ENCODE results near the gene PLCL2. TPM values are rescaled to one million over a fixed set of nuclear protein-coding genes. Genes with fewer than 3 reads are reported as not detected.

The PLCL2 gene
- total and polyA plus RNA-seq, 11 donors = 10.4 to 80.9 (median 53.0) TPM

GRCh38 chr3:16855497-16855896 lies 29.3 kb upstream of the PLCL2 start:
- Histone ChIP-seq H3K4me1 (peaks cover 0 to 6% (median 0%) of the 10 kb centered on the region in 12 donors), H3K27ac (no peak overlapping the region), H3K4me3 (no peak overlapping the region), H3K27me3 (no peaks in the 10 kb centered on the region), H3K9me3 (no peaks in the 10 kb centered on the region), H3K36me3 (no peaks in the 10 kb centered on the region)
- intact Hi-C loops (cut with DNase I) = no loop called here
- no peak for ATAC-seq
- WGBS, 4 donors = 77 to 86% (median 83%) methylated on average over 1 of the region's 1 CpG
- no peak for DNase-seq
- TF ChIP-seq POLR2A (IDR thresholded peaks at IDR 0.05) (no peak), CTCF (IDR thresholded peaks at IDR 0.05) (no peak)

GRCh38 chr3:16860234-16860633 lies 24.5 kb upstream of the PLCL2 start:
- DNase-seq = no peak
- 87 to 96% (median 93%) methylated on average over 3 of the region's 3 CpGs for WGBS, 4 donors
- Histone ChIP-seq H3K9me3 (peaks cover 0 to 6% (median 0%) of the 10 kb centered on the region in 12 donors), H3K36me3 (no peaks in the 10 kb centered on the region), H3K4me1 (no peaks in the 10 kb centered on the region), H3K27me3 (no peaks in the 10 kb centered on the region), H3K27ac (no peak overlapping the region), H3K4me3 (no peak overlapping the region)
- ATAC-seq = no peak
- no peak for TF ChIP-seq CTCF (IDR thresholded peaks at IDR 0.05)
- no peak for TF ChIP-seq POLR2A (IDR thresholded peaks at IDR 0.05)
- intact Hi-C loops (cut with DNase I) = no loop called here

GRCh38 chr3:16861432-16861831 lies 23.3 kb upstream of the PLCL2 start:
- no peaks in the 10 kb centered on the region for H3K27me3 ChIP-seq
- no peak for DNase-seq
- peaks cover 0 to 6% (median 0%) of the 10 kb centered on the region in 12 donors for H3K9me3 ChIP-seq
- no peak for ATAC-seq
- H3K4me1 ChIP-seq = no peaks in the 10 kb centered on the region
- no peaks in the 10 kb centered on the region for H3K36me3 ChIP-seq
- 91 to 99% (median 96%) methylated on average over 2 of the region's 2 CpGs for WGBS, 4 donors
- intact Hi-C loops (cut with DNase I) = no loop called here
- H3K4me3 ChIP-seq = no peak overlapping the region
- H3K27ac ChIP-seq = no peak overlapping the region
- TF ChIP-seq CTCF (IDR thresholded peaks at IDR 0.05) (no peak), POLR2A (IDR thresholded peaks at IDR 0.05) (no peak)

- H3K27ac ChIP-seq = no peak overlapping the region
- WGBS, 4 donors = 85 to 93% (median 90%) methylated on average over 5 of the region's 5 CpGs
- ATAC-seq (no peak), DNase-seq (no peak)
- intact Hi-C loops (cut with DNase I) = no loop called here
- TF ChIP-seq POLR2A (IDR thresholded peaks at IDR 0.05) (no peak), CTCF (IDR thresholded peaks at IDR 0.05) (no peak)
- H3K4me3 ChIP-seq = no peak overlapping the region
- H3K27me3 ChIP-seq = no peaks in the 10 kb centered on the region
- H3K36me3 ChIP-seq = no peaks in the 10 kb centered on the region
- peaks cover 0 to 6% (median 0%) of the 10 kb centered on the region in 12 donors for H3K9me3 ChIP-seq
- H3K4me1 ChIP-seq = peaks cover 0 to 3% (median 0%) of the 10 kb centered on the region in 12 donors
These were observed 20.0 kb upstream of the PLCL2 start for GRCh38 chr3:16864610-16865313.
